Measurements from ENCODE around the gene ANXA11. TPM values are rescaled to one million over a fixed set of nuclear protein-coding genes. Genes with fewer than 3 reads are reported as not detected.
A peak's percentile ranks its signal among the peaks of the same experiment; 100 is the strongest.

The ANXA11 gene
- total RNA-seq, 4 donors from 2014 or later: 103 to 148 (median 121) TPM

- DNase-seq (ENCODE audit: low spot score) (no peak), ATAC-seq (ENCODE audit: low FRiP score) (no peak)
These were observed 5.1 kb downstream of the ANXA11 start for GRCh38 chr10:80200259-80200658.

DNA sequence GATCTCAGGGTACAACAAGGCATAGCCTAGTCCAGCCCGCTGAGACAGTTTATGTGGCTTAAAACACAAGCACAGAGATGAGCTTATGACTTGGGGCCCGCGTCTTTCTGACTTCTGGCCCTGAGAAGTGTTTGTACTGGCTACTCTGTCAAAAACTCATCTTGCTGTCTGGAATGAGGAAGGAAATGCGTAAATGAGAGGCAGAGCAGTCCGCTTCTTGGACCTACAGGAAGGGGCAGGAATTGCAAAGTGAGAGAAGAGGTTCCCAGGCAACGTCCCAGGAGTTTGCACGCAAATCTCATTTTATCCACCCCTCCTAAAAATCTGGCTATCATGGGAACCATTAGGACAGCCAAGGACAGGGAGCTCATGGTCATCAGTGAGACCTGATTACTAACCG, 5.5 kb downstream of the ANXA11 start:
- ATAC-seq (ENCODE audit: low FRiP score) (peak; percentile 16), DNase-seq (ENCODE audit: low spot score) (no peak)
- TF ChIP-seq, protein P1, sequence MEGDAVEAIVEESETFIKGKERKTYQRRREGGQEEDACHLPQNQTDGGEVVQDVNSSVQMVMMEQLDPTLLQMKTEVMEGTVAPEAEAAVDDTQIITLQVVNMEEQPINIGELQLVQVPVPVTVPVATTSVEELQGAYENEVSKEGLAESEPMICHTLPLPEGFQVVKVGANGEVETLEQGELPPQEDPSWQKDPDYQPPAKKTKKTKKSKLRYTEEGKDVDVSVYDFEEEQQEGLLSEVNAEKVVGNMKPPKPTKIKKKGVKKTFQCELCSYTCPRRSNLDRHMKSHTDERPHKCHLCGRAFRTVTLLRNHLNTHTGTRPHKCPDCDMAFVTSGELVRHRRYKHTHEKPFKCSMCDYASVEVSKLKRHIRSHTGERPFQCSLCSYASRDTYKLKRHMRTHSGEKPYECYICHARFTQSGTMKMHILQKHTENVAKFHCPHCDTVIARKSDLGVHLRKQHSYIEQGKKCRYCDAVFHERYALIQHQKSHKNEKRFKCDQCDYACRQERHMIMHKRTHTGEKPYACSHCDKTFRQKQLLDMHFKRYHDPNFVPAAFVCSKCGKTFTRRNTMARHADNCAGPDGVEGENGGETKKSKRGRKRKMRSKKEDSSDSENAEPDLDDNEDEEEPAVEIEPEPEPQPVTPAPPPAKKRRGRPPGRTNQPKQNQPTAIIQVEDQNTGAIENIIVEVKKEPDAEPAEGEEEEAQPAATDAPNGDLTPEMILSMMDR (IDR thresholded peaks at IDR 0.05): no peak

More at GRCh38 chr10:80200259-80200658, 5.1 kb downstream of the ANXA11 start:
- TF ChIP-seq, protein P1 (IDR thresholded peaks at IDR 0.05): no peak

DNA sequence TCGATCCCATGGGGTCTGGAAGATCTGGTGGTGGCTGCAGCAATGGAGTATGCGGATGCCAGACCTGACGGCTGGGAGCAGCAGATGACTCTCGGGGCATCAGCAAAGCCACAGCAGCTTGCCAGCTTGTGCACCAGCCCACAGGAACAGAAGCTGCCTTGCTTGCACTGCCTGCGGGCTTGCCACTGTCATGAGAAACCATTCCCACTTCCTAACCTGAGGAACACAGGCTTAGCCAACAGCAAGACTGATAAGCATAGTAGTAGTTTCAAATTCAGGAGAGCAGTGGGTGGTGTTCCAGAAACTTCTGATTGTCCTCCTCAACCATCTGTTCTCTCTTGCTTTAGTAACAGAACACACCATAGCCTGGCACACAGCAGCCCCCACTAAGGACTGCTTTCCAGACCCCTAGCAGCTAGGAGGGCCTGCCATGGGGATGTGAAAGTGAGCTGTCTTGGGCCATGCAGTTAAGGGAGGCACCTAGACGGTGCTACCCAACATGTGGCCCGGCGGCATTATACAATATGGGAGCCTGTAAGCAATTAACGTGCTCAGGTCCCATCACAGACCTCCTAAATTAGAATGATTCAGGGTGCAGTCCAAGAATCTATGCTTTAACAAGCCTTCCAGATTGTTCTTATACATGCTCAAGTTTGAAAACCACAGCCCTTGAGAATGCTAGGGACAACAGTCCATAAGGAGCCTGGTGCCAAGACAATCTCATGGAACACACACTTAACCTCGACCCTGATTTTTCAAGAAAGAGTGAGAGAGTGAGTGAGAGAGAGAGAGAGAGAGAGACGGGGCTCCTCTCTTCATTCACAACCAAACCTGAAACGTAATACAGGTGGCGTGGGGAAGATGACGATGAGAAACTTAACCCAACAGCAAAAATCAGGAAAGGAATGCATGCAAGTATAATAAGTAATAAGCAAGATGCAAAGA, 7.1 kb downstream of the ANXA11 start:
- TF ChIP-seq, protein P1 (IDR thresholded peaks at IDR 0.05): no peak
- ATAC-seq (ENCODE audit: low FRiP score) (no peak), DNase-seq (ENCODE audit: low spot score) (no peak)

GRCh38 chr10:80196950-80197315, 8.4 kb downstream of the ANXA11 start:
- TF ChIP-seq, protein P1 (IDR thresholded peaks at IDR 0.05): no peak
- no peak for DNase-seq (ENCODE audit: low spot score)
- ATAC-seq (ENCODE audit: low FRiP score): no peak

DNA sequence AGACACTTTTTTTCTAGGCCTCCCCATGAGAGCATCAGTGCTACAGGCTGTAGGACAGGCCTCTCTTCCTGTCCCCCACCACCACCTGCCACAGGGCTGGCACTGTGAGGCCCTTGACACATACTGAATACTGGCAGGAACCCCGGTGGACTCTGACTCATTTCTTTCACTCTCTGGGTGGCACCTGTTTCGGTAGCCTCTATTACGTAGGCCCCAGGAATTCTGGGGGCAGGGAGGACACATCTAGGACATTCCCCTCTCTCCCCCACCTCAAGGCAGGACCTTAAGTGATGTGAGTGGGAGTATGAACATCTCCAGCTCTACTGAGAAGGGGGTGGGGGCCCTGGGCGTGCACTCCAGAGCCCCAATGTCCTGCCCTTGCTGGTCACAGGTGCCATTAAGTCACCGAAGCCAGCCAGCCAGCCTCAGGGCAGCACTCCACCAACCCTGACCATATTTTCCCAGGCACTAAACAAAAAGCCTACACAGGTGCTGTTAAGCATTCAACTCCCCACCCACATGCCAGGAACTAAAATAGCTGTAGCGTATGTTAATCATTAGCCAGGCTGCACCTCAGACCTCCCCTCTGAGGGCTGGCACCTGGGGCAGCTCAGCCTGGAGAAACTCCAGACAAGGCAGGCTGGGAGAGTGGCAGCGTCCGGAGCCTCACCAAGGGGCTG, 8.9 kb downstream of the ANXA11 start:
- no peak for DNase-seq (ENCODE audit: low spot score)
- peak; percentile 83 for ATAC-seq (ENCODE audit: low FRiP score)
- TF ChIP-seq, protein P1 (IDR thresholded peaks at IDR 0.05): no peak

GRCh38 chr10:80195046-80195574, 10.2 kb downstream of the ANXA11 start:
- TF ChIP-seq, protein P1 (IDR thresholded peaks at IDR 0.05): no peak
- DNase-seq (ENCODE audit: low spot score): no peak
- ATAC-seq (ENCODE audit: low FRiP score): no peak

Data from omental fat pad (tissue), 4 donors.